HL-60/S4 (cell line): ENCODE results near the gene ZFYVE9.
"Not testable (repeated sequence)": the region's sequence is repeated elsewhere in the genome, so short reads cannot be mapped to it uniquely, and the experiment has no call there.

ENCODE experiments used
- in situ Hi-C: fragments of 300-500 bp; cut with MboI; formaldehyde crosslinking; loops from 2 replicates; pipeline ENCODE4 v1.14.3; 2022; ENCODE audit warnings: low sequenced_read_pairs

The ZFYVE9 gene

GRCh38 chr1:52141513-52142219 lies at the start of gene ZFYVE9:
Gene ZFYVE9, plus strand, starts transcription at chr1:52142089. Its CDS starts 91,118 bp downstream, at chr1:52233207.
- in situ Hi-C loops: no loop called here

- in situ Hi-C loops: not testable (repeated sequence)
Observed at GRCh38 chr1:52094300-52094699, 47.6 kb upstream of the ZFYVE9 start.

GRCh38 chr1:52096216-52096615 lies 45.7 kb upstream of the ZFYVE9 start:
- in situ Hi-C loops: no loop called here

- in situ Hi-C loops: no loop called here
Observed at GRCh38 chr1:52098139-52098871, 43.6 kb upstream of the ZFYVE9 start.

DNA sequence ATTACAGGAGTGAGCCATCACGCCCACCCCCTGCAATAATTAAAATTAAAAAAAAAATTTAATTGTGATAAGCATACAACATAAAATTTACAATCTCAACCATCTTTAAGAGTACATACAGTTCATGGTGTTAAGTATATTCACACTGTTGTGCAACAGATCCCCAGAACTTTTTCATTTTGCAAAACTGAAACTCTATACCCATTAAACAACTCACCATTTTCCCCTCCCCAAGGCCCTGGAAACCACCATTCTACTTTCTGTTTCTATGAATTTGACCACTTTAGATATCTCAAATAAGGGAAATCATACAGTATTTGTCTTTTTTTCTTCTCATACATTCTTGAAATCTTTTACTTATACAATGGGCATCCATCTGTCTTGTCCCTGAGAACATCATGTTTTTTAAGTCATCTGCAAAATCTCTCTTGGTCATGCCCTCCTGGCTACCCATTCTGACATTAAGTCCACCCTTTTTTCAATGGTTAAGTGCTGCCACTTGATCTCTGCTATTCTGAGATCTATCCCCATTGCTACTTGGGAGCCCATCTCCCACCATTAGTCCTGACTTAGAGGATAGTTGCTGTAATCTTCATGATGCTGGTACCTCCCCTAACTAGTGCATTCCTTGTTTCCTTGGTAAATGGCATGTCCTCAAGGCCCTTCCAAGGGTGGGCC lies 39.4 kb upstream of the ZFYVE9 start:
- in situ Hi-C loops: no loop called here

- in situ Hi-C loops: no loop called here
Observed at GRCh38 chr1:52111492-52111891, 30.4 kb upstream of the ZFYVE9 start.

DNA sequence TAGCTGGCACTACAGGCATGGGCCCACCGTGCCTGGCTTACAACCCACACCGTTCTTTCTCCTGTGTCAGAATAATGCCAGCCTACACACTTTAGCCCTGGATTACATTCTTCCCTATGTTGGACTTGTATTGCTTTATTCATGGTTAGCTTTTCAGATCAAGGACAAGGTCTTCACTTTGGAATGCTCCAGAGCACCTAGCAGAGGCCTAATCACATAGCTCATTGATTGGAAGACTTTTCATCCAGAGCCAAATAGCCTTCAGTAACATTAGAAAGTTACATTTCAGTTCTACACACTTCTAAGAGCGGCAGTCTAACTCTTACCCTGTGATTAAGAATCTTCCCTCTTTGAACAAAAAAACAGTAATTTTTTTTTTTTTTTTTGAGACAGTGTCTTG lies 29.4 kb upstream of the ZFYVE9 start:
- in situ Hi-C loops: no loop called here

DNA sequence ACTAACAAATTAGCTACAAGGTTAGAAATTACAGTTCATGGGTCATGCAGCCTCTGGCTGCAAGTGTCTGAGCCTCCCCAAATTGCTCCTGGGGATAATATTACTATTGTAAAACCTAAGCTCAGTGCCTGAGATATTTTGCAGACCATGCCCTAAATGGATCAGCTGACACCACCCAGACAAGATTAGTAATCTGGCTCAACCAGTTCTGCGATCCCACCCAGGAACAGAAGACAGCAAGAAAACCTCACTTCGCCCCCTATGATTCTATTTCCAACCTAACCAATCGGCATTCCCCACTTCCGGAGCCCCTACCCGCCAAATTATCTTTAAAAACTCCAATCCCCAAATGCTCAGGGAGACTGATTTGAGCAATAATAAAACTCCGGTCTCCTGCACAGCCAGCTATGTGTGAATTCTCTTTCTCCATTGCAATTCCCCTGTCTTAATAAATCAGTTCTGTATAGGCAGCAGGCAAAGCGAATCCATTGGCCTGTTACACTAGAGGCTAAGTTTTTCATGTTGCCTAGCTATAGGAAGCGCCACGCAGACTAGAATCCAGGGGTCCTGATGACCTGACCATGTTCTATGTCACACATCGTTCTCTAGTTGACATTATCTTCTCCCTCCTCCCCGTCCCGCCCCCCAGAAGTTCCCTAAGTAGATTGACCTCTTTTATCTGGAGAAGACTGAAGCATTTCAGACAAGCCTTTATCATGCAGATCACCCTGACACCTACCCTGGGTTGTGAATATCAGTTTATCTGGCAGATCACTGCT lies 22.4 kb upstream of the ZFYVE9 start:
- in situ Hi-C loops: loop anchor here (10.0 kb wide), 1 partner anchor 565 kb away; no protein-coding TSS in a partner anchor

GRCh38 chr1:52122384-52122783 lies 19.5 kb upstream of the ZFYVE9 start:
- in situ Hi-C loops: loop anchor here (10.0 kb wide), 1 partner anchor 562 kb away; no protein-coding TSS in a partner anchor

DNA sequence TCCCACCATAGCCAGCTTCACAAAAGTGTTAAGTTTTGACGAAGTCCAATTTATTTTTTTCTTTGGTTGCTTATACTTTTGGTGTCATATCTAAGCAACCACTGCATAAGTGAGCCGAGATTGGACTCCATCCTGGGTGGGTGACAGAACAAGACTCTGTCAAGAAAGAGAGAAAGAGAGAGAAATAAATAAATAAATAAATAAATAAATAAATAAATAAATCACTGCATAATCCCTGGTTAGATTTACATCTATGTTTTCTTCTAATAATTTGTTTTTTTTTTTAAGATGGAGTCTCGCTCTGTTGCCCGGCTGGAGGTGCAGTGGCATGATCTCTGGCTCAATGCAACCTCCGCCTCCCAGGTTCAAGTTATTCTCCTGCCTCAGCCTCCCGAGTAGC lies 18.3 kb upstream of the ZFYVE9 start:
- in situ Hi-C loops: loop anchor here (10.0 kb wide), 1 partner anchor 561 kb away; no protein-coding TSS in a partner anchor

DNA sequence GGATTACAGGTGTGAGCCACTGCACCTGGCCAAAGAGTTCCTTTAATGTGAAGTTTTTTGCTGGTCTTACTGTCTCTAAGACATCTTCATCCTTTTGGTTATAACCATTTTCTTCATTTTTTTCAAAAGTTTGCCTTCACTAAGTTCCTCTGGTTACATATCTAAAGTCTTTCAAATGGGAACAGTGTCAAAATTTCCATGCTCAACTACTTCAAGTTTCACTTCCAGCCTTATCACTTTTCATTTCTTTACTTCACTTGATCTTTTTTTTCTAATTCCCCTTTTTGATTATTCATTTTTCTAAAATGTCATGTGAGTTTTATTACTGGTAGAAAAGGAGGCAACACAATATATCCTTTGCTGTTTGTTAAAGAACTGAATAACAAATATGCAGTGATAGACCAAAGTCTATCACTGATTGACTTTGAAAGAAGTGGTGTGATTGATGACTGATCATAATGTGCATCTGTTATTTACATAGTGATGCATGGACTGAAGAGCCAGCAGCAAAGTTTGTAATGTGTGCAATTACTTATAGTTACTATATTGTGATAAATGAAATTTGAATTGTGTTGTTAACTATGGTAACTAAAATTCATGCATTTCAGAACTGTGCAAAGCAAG lies 16.0 kb upstream of the ZFYVE9 start:
- in situ Hi-C loops: loop anchor here (10.0 kb wide), 1 partner anchor 559 kb away; no protein-coding TSS in a partner anchor

DNA sequence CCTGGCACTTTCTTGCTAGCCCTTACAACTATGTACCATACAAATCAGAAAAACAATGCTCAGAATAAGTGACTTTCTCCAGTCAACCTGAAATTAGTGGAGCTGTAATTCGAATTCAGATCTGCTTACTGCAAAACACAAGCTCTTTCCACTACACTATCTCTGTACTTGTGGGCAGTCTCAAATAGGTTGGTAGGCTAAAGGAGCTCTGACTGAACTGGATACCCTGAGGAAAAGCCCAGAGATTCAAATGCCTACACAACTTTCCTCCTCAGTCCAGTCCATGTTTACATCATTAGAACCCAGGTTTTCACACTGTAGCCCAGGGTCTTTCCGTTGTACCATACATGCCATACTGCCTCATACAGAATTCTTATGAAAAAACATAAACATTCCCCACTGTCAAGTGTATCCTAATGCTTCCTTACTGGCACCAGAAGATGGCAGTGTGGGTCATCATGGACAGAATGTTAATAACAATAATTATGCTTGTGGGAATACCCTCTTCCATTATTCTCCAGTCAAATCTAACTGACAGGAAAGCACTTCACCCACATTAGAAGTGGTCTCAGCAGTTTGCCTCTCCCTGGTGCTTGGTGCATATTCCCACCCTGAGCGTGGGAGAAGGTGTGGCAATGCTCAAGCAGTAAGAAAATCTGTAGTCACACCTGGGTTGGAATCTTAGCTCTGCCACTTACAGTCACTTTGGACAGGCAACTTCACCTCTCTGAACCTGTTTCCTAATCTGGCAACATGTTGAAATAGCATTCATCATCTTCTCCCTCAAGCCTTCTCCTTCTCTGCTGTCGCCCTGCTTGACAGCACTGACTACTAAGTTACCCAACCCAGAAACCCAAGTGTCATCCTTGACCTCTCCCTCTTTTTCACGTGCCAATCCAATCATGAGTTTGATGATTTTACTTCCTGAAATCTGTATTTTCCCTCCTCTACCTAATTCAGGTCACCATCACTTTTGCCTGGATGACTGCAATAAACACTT lies 14.4 kb upstream of the ZFYVE9 start:
- in situ Hi-C loops: loop anchor here (10.0 kb wide), 1 partner anchor 557 kb away; no protein-coding TSS in a partner anchor

- in situ Hi-C loops: loop anchor here (10.0 kb wide), 1 partner anchor 155 kb away; no protein-coding TSS in a partner anchor
Observed at GRCh38 chr1:52139817-52140540, 1.9 kb upstream of the ZFYVE9 start.

GRCh38 chr1:52140633-52141512 lies 1.0 kb upstream of the ZFYVE9 start:
- in situ Hi-C loops: no loop called here

DNA sequence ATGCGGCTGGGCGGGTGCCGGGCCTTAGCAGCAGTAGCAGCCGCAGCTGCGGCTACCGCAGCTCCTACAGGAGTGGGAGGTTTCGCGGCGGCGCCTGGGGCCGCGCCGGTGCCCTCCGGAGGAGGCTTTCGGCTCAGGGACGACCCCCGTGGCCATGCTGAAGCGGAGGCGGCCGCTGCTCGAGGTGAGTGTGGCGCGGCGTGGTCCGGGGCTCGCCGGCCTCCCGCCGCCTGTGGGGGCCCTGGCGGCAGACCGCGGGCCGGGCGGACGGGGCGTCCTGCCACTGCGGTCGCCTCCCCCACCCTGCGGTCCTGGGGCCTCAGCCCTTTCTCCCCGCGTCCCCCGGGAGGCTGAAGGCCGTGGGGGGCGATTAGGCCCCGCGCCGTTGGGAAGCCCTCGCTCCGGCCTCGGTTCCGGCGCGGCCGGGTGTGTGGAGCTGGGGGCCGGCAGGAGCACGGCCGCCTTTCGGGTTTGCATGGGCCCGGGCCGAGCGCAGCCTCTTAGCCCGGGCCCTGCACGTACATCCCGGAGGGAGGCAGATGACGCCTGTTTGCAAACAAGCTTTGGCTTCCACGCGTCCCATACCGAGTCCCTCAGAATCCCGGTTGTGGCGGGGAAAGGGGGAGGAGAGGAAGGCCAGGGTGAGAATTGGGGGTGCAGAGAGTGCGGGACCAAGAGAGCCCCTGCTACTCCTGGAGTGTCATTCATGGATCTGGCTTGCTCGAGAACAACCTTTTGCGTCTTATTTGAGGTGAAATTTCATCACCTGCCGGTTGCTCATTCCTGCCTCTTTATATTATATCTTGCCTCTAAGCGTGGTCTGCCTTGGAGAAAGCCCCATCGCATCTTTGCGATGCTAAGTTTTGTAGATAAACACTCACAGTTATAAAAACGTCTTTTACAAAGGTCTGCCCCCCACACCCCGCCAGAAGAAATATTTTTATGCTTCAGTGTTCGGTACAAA lies 613 bp downstream of the ZFYVE9 start:
- in situ Hi-C loops: no loop called here

- in situ Hi-C loops: no loop called here
Observed at GRCh38 chr1:52145137-52145536, 3.2 kb downstream of the ZFYVE9 start.
